22Rv1 (cell line): Measurements from ENCODE around the gene NF1.

Source experiments
- ZFX ChIP-seq: fragments of 450-650 bp; IDR thresholded peaks from 2 replicates; pipeline ENCODE4 v1.6.1; 2017; ENCODE audit warnings: antibody characterized with exemption, borderline replicate concordance
- TF ChIP-seq, protein P1 (sequence below): fragments of 450-650 bp; IDR thresholded peaks from 2 replicates; pipeline ENCODE4 v1.5.1; 2017; ENCODE audit warnings: mild to moderate bottlenecking

DNA sequence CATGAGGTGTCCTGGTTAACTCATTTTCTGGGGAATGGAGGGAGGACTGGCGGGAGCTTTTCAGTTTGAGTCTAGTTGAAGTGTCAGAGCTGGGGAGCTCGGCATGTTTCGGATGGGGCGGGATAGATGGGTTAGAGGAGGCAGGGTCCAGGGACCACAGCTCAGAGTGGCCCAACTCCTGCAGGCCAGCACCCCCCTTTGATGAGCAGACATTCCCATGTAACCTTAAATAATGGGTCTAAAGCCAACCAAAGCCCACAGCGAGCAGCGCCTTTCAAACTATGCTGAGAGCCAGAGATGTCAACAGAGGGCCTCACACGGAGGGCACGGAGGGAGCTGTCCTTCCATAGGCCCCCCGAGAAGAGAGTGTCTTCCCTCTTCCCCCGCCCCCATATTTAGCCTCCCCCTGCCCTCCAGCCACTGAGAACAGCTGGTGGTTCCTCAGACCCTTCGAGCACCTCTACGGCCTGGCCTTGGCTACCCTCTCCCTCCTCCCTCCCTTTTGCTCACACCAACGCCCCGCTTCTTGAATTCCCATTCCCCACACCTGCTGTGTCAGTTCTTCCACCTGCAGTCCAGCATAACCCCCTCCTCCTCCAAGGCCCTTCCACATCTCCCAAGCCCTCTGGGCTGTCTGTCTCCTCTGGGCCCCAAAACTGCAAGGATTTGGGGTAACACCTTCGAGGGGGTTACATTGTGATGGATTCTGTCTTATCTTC, 318.5 kb downstream of the NF1 start:
- TF ChIP-seq, protein P1, sequence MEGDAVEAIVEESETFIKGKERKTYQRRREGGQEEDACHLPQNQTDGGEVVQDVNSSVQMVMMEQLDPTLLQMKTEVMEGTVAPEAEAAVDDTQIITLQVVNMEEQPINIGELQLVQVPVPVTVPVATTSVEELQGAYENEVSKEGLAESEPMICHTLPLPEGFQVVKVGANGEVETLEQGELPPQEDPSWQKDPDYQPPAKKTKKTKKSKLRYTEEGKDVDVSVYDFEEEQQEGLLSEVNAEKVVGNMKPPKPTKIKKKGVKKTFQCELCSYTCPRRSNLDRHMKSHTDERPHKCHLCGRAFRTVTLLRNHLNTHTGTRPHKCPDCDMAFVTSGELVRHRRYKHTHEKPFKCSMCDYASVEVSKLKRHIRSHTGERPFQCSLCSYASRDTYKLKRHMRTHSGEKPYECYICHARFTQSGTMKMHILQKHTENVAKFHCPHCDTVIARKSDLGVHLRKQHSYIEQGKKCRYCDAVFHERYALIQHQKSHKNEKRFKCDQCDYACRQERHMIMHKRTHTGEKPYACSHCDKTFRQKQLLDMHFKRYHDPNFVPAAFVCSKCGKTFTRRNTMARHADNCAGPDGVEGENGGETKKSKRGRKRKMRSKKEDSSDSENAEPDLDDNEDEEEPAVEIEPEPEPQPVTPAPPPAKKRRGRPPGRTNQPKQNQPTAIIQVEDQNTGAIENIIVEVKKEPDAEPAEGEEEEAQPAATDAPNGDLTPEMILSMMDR: no peak
- TF ChIP-seq ZFX: no peak
